Measurements from ENCODE around the gene RALGAPA1. TPM values are rescaled to one million over a fixed set of nuclear protein-coding genes. Genes with fewer than 3 reads are reported as not detected.
"Not testable (repeated sequence)": the region's sequence is repeated elsewhere in the genome, so short reads cannot be mapped to it uniquely, and the experiment has no call there.

Gene RALGAPA1
- polyA plus RNA-seq, 1 donor from 2014 or later = 24.6 TPM

DNA sequence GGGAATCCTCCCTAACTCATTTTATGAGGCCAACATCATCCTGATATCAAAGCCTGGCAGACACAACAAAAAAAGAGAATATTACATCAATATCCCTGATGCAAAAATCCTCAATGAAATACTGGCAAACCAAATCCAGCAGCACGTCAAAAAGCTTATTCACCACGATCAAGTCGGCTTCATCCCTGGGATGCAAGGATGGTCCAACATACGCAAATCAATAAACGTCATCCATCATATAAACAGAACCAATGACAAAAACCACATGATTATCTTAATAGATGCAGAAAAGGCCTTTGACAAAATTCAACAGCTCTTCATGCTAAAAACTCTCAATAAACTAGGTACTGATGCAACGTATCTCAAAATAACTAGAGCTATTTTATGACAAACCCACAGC lies 189.1 kb downstream of the RALGAPA1 start:
- H3K4me3 Mint-ChIP-seq, H3K27ac Mint-ChIP-seq, H3K4me1 Mint-ChIP-seq, H3K27me3 Mint-ChIP-seq, H3K9me3 Mint-ChIP-seq: not testable (repeated sequence)
- peaks cover 22% of the 10 kb centered on the region for H3K36me3 Mint-ChIP-seq

DNA sequence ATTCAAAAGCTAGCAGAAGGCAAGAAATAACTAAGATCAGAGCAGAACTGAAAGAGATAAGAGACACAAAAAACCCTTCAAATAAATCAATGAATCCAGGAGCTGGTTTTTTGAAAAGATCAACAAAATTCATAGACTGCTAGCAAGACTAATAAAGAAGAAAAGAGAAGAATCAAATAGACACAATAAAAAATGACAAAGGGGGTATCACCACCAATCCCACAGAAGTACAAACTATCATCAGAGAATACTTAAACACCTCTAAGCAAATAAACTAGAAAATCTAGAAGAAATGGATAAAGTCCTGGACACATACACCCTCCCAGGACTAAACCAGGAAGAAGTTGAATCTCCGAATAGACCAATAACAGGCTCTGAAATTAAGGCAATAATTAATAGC lies 189.6 kb downstream of the RALGAPA1 start:
- H3K27ac Mint-ChIP-seq, H3K4me3 Mint-ChIP-seq, H3K4me1 Mint-ChIP-seq, H3K9me3 Mint-ChIP-seq, H3K27me3 Mint-ChIP-seq: not testable (repeated sequence)
- H3K36me3 Mint-ChIP-seq = peaks cover 22% of the 10 kb centered on the region

DNA sequence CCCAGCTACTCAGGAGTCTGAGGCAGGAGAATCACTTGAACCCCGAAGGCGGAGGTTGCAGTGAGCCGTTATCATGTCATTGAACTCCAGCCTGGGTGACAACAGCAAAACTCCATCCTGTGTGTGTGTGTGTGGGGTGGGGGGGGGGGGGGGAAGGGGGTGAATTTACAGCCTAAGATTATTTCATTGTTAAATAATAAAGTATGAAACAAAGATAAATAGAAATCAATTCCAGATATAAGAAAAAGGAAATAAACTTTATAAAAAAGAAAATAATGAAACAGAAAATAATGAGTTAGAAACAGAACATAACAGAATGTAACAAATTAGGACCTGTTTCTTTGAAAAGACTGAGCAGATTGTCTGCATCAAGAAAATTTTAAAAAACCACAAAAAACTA lies 191.6 kb downstream of the RALGAPA1 start:
- Mint-ChIP-seq H3K9me3 (peaks cover 0 to 8% (median 0%) of the 10 kb centered on the region in 3 donors), H3K36me3 (peaks cover 22% of the 10 kb centered on the region), H3K4me3 (no peak overlapping the region), H3K27me3 (no peaks in the 10 kb centered on the region), H3K27ac (no peak overlapping the region), H3K4me1 (peaks cover 0 to 3% (median 0%) of the 10 kb centered on the region in 3 donors)

DNA sequence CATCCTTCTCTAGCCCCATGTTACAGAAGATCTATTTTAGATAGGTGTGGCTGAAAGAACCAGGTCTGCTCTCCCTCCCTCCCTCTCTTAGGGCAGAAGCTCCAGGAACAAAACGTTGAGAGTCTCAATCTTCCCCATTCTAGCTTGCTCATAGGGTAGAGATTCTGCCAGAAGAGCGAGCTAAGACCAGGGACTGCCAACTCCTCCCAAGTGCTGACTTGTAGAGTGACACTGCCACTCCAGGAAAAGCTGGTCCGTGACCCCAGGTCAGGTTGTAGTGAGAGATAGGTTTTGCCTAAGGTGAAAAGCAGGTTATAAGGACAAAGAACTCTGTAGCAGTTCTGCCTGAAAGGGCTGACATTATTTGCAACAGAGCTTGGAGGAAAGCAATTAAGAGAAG lies 201.7 kb downstream of the RALGAPA1 start:
- H3K4me3 Mint-ChIP-seq = no peak overlapping the region

DNA sequence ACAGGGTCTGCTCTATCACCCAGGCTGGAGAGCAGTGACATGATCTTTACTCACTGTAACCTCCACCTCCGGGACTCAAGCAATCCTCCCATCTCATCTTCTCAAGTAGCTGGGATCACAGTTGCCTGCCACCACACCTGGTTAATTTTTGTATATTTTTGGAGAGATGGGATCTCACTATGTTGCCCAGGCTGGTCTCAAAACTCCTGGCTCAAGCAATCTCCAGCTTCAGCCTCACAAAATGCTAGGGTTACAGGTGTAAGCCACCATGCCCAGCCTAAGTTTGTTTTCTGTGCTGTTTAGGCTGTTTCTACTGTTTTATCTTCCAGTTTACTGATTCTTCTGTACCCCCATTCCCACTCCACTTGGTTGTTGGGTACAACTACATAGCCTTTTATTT lies 208.8 kb downstream of the RALGAPA1 start:
- Mint-ChIP-seq H3K36me3 (peaks cover 37% of the 10 kb centered on the region), H3K9me3 (peaks cover 0 to 7% (median 4%) of the 10 kb centered on the region in 3 donors), H3K27me3 (no peaks in the 10 kb centered on the region), H3K4me1 (no peaks in the 10 kb centered on the region), H3K4me3 (no peak overlapping the region), H3K27ac (no peak overlapping the region)

More for the DNA sequence above, 201.7 kb downstream of the RALGAPA1 start:
- Mint-ChIP-seq H3K27me3 (no peaks in the 10 kb centered on the region), H3K4me1 (peaks cover 0 to 5% (median 0%) of the 10 kb centered on the region in 3 donors), H3K9me3 (peaks cover 0 to 3% (median 0%) of the 10 kb centered on the region in 3 donors), H3K27ac (no peak overlapping the region), H3K36me3 (peaks cover 35% of the 10 kb centered on the region)

DNA sequence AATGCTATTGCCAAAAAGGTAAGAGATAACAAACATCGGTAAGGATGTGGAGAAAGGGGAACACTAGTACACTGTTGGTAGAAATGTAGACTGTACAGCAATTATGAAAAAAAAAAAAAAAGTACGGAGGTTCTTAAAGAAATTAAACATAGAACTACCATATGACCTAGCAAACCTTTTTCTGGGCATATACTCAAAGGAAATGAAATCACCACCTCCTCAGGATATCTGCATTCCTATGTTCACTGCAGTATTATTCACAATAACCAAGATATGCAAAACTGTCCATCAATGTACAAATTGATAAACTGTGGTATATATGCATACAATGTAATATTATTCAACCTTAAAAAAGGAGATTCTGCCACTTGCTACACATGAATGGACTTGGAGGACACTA lies 214.5 kb downstream of the RALGAPA1 start:
- peaks cover 0 to 2% (median 0%) of the 10 kb centered on the region in 3 donors for H3K4me1 Mint-ChIP-seq
- H3K27ac Mint-ChIP-seq = no peak overlapping the region
- H3K9me3 Mint-ChIP-seq = peaks cover 6 to 31% (median 13%) of the 10 kb centered on the region in 3 donors
- no peaks in the 10 kb centered on the region for H3K27me3 Mint-ChIP-seq
- H3K4me3 Mint-ChIP-seq = no peak overlapping the region
- peaks cover 48% of the 10 kb centered on the region for H3K36me3 Mint-ChIP-seq

DNA sequence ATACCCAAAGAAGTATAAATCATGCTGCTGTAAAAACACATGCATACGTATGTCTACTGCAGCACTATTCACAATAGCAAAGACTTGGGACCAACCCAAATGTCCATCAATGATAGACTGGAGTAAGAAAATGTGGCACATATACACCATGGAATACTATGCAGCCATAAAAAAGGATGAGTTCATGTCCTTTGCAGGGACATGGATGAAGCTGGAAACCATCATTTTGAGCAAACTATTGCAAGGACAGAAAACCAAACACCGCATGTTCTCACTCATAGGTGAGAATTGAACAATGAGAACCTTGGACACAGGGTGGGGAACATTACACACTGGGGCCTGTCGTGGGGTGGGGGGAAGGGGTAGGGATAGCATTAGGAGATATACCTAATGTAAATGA lies 221.7 kb downstream of the RALGAPA1 start:
- H3K27me3 Mint-ChIP-seq, H3K4me1 Mint-ChIP-seq, H3K27ac Mint-ChIP-seq, H3K4me3 Mint-ChIP-seq: not testable (repeated sequence)
- peaks cover 3 to 15% (median 9%) of the 10 kb centered on the region in 3 donors for H3K9me3 Mint-ChIP-seq
- peaks cover 48% of the 10 kb centered on the region for H3K36me3 Mint-ChIP-seq

DNA sequence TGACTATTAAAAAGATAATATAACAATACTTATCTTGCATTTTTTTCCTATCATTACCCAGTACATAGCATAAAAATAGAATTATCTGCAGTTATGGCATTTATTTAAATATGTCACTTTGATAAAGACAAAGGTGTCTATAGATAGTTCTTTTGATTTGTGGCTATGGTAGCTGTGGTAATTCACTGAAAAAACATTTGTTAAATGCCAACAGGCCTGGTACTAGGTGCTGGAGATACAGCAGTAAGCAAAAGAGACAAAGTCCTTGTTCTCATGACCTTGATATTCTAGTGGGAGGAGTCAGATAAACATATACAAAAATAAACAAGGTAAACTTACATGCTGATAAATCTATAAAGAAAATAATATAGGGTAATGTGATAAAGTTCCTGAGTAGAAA lies 230.5 kb downstream of the RALGAPA1 start:
- peaks cover 15% of the 10 kb centered on the region for H3K36me3 Mint-ChIP-seq
- no peaks in the 10 kb centered on the region for H3K9me3 Mint-ChIP-seq
- peaks cover 0 to 3% (median 2%) of the 10 kb centered on the region in 3 donors for H3K4me1 Mint-ChIP-seq
- H3K27ac Mint-ChIP-seq = no peak overlapping the region
- H3K27me3 Mint-ChIP-seq = no peaks in the 10 kb centered on the region
- no peak overlapping the region for H3K4me3 Mint-ChIP-seq

DNA sequence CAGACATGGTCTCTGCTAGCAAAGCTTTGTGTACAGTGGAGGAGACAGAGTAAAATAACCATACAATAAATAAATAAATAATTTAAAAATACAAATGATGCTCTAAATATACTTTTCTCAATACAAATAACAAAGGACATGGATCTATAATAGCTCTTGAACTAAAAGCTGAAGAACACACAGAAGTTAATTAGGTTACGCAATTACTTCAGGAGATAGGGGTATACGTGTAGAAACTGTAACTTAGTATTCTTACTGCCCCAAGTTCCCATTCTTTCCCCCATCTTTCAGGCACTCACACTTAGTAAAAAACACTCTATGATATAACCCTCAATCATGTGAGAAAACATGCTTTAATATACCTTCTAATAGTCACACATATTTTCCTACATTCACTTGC lies 231.0 kb downstream of the RALGAPA1 start:
- H3K36me3 Mint-ChIP-seq = peaks cover 13% of the 10 kb centered on the region
- no peak overlapping the region for H3K27ac Mint-ChIP-seq
- no peaks in the 10 kb centered on the region for H3K27me3 Mint-ChIP-seq
- H3K9me3 Mint-ChIP-seq = no peaks in the 10 kb centered on the region
- no peak overlapping the region for H3K4me3 Mint-ChIP-seq
- peaks cover 0 to 2% (median under 1%) of the 10 kb centered on the region in 3 donors for H3K4me1 Mint-ChIP-seq

DNA sequence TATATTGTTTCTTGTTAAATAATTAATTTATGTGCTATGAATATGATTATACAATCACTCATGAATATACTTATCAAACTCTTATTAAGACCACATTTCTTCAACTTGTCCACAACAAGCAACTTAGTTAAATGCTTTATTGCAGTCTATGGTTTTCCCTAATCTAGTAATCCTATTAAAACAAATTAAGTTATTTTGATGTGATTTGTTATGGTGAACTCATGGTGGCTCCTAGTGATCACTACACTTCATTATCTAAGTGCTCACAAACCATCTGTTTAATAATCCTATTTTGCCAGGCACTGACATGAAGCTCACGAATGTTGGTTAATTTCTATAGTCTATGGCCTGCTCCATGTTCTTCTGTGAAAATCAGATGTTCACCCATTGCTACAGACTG lies 232.2 kb downstream of the RALGAPA1 start:
- Mint-ChIP-seq H3K27ac (no peak overlapping the region), H3K4me3 (no peak overlapping the region), H3K36me3 (peaks cover 14% of the 10 kb centered on the region), H3K9me3 (no peaks in the 10 kb centered on the region), H3K4me1 (peaks cover 0 to 2% (median 0%) of the 10 kb centered on the region in 3 donors), H3K27me3 (no peaks in the 10 kb centered on the region)

DNA sequence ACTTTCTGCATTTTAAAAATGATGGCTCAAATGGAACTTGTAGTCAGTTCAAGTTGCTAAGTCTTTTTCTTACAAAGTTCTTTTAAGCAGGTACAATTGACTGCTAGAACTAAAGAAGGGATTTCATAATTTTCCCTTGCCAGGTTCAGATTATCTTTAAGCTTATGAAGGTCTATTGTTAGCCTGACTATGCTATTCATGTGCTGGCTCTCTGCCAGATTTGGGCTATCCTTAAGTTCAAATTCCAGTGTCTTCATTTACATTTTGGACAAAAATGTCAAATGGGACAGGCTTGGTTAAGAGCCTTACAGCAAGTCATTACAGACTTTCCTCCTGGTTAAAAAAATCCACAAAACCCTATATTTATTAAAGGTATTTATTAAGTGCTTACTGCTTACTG lies 232.8 kb downstream of the RALGAPA1 start:
- Mint-ChIP-seq H3K27me3 (no peaks in the 10 kb centered on the region), H3K4me1 (peaks cover 0 to 2% (median 0%) of the 10 kb centered on the region in 3 donors), H3K9me3 (no peaks in the 10 kb centered on the region), H3K27ac (no peak overlapping the region), H3K36me3 (peaks cover 14% of the 10 kb centered on the region), H3K4me3 (no peak overlapping the region)

DNA sequence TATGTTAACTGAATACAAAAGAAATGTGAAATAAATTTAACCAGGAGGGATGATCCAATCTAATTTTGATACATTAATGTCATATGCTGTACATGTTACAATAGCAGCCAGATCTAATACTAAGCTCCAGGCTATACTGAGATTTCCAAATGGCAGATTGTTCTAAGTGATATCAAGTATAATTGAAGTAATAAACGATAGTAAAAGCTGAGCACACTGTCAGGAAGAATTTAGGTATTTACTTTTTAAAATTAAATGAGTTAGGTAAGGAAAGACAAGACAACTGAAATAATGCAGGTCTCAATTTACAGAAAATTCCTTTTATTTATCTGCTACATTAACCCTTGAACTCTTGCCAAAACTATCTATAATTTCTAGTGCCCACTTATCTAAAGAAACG lies 235.2 kb downstream of the RALGAPA1 start:
- H3K9me3 Mint-ChIP-seq = no peaks in the 10 kb centered on the region
- H3K27ac Mint-ChIP-seq = no peak overlapping the region
- H3K27me3 Mint-ChIP-seq = no peaks in the 10 kb centered on the region
- H3K4me1 Mint-ChIP-seq = peaks cover 0 to under 1% (median 0%) of the 10 kb centered on the region in 3 donors
- H3K36me3 Mint-ChIP-seq = peaks cover 19% of the 10 kb centered on the region
- no peak overlapping the region for H3K4me3 Mint-ChIP-seq

DNA sequence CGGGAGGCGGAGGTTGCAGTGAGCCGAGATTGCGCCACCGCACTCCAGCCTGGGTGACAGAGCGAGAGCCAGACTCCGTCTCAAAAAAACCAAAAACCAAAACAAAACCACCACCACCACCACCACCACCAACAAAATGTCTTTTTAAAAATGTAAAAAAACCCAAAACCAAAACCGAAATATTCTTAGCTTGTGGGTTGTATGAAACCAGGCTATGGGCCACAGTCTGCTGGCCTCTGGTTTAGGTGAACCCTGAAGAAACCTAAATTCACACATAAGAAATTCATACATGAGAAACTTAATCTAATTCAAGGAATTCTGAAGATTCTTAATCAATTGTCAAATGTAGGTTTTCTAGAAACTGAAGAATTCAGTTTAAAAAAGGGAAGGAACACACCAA lies 237.5 kb downstream of the RALGAPA1 start:
- H3K36me3 Mint-ChIP-seq = peaks cover 14% of the 10 kb centered on the region
- no peaks in the 10 kb centered on the region for H3K4me1 Mint-ChIP-seq
- no peaks in the 10 kb centered on the region for H3K27me3 Mint-ChIP-seq
- H3K27ac Mint-ChIP-seq = no peak overlapping the region
- no peaks in the 10 kb centered on the region for H3K9me3 Mint-ChIP-seq
- no peak overlapping the region for H3K4me3 Mint-ChIP-seq

DNA sequence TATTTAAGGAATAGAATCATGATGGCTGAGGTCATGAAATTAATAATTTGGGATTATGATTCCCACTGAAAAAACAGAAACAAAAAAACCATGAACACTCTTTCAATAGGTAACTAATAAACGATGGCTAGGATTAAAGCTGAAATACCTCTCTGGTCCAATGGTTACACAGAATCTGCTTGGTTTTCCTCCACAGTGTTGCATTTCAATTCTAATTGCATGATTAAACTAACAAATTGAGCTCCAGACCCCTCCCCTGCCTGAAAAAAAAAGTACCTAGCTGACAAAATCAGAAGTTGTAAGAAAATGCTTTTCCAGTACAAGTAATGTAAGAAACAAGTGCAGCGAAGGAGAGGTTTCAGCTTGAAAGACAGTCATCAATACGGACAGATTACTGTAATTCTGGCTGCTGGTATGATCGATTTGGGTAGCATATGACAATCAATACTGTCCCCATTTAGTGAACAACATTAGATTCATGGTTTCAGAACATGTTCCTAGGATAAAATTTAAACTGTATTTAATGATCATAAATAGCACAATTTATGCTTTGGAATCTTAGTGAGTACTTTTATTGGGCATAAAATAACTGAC lies 243.1 kb downstream of the RALGAPA1 start:
- H3K27me3 Mint-ChIP-seq = no peaks in the 10 kb centered on the region
- H3K4me1 Mint-ChIP-seq = no peaks in the 10 kb centered on the region
- no peak overlapping the region for H3K27ac Mint-ChIP-seq
- H3K9me3 Mint-ChIP-seq = no peaks in the 10 kb centered on the region
- H3K4me3 Mint-ChIP-seq = no peak overlapping the region
- peaks cover 15% of the 10 kb centered on the region for H3K36me3 Mint-ChIP-seq

DNA sequence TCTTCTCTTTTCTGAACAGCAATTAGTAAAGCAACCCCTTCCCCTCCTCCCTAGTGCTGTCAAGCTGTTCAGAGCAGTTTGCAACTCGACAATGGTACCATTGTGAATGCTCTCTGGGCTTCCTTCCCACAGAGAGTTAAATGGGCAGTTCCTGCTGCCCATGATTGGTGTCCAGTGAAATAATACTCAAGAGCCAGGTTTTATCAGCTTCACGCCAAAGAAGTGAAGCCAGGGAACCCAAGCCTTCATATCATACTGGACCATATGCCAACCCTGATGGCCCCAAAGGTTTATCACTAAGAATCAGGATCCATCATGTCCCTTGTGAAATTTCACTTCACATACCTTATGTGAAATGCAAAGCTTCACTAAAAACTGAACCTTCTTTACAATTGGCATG lies 250.4 kb downstream of the RALGAPA1 start:
- Mint-ChIP-seq H3K4me3 (no peak overlapping the region), H3K27me3 (no peaks in the 10 kb centered on the region), H3K9me3 (no peaks in the 10 kb centered on the region), H3K36me3 (peaks cover 10% of the 10 kb centered on the region), H3K27ac (no peak overlapping the region), H3K4me1 (no peaks in the 10 kb centered on the region)

DNA sequence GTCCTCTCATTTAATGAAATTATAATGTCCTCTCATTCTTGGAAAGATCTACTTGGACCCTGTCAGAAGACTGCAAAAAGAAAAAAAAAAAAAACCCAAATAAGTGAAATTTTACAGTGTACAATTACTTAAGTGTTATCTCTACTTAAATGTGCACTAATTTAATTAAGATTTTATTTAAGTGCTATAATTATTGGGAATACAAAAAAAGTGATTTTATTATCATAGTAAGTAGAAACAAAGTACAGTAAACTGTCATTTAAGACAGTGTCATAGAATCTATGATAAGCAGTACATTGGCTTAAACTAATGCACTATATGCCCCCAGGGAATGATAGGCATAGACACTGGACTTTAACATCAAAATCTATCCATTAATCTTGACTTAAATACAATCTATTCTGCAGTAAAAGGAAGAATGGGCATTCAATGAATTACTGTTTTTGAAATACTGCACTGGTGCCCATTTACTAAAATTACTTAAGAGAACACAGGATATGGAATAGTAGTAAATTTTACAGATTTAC lies 251.8 kb downstream of the RALGAPA1 start:
- no peak overlapping the region for H3K27ac Mint-ChIP-seq
- no peaks in the 10 kb centered on the region for H3K9me3 Mint-ChIP-seq
- no peaks in the 10 kb centered on the region for H3K4me1 Mint-ChIP-seq
- no peak overlapping the region for H3K4me3 Mint-ChIP-seq
- no peaks in the 10 kb centered on the region for H3K27me3 Mint-ChIP-seq
- peaks cover 3% of the 10 kb centered on the region for H3K36me3 Mint-ChIP-seq
